GM19240 (cell line): Measurements from ENCODE around the gene SLC46A1.
"Not testable (repeated sequence)": the region's sequence is repeated elsewhere in the genome, so short reads cannot be mapped to it uniquely, and the experiment has no call there.

Experiments used
- DNase-seq: peaks from one replicate; pipeline ENCODE4 v3.0.0; 2011; ENCODE audit warnings: low spot score; ENCODE audit not compliant: insufficient read length

SLC46A1 gene

GRCh38 chr17:28405632-28406472 lies at the start of gene SLC46A1:
Gene SLC46A1 (minus strand): TSS chr17:28406212. CDS start chr17:28406114, 98 bp downstream.
- DNase-seq: no peak

- no peak for DNase-seq
These were observed 43.8 kb upstream of the SLC46A1 start for GRCh38 chr17:28449859-28450258.

GRCh38 chr17:28447396-28447760 lies 41.4 kb upstream of the SLC46A1 start:
- DNase-seq: no peak

GRCh38 chr17:28446716-28447395 lies 40.8 kb upstream of the SLC46A1 start:
- no peak for DNase-seq

GRCh38 chr17:28443901-28444638 lies 38.1 kb upstream of the SLC46A1 start:
- DNase-seq: no peak

GRCh38 chr17:28434326-28434725 lies 28.3 kb upstream of the SLC46A1 start:
- DNase-seq: not testable (repeated sequence)

- no peak for DNase-seq
These were observed 27.7 kb upstream of the SLC46A1 start for GRCh38 chr17:28433721-28434120.

- not testable (repeated sequence) for DNase-seq
These were observed 22.0 kb upstream of the SLC46A1 start for GRCh38 chr17:28427982-28428381.

GRCh38 chr17:28427371-28427770 lies 21.4 kb upstream of the SLC46A1 start:
- no peak for DNase-seq

- no peak for DNase-seq
These were observed 20.1 kb upstream of the SLC46A1 start for GRCh38 chr17:28426081-28426519.

- DNase-seq: no peak
These were observed 19.2 kb upstream of the SLC46A1 start for GRCh38 chr17:28425206-28425605.

GRCh38 chr17:28421787-28422305 lies 15.8 kb upstream of the SLC46A1 start:
- DNase-seq: no peak

- DNase-seq: peak; percentile 33
These were observed 10.8 kb upstream of the SLC46A1 start for GRCh38 chr17:28416703-28417311.

- DNase-seq: no peak
These were observed 9.9 kb upstream of the SLC46A1 start for GRCh38 chr17:28415886-28416285.

- DNase-seq: no peak
These were observed 7.8 kb upstream of the SLC46A1 start for GRCh38 chr17:28413804-28414203.

- no peak for DNase-seq
These were observed 6.1 kb upstream of the SLC46A1 start for GRCh38 chr17:28412099-28412498.

- no peak for DNase-seq
These were observed 1.9 kb upstream of the SLC46A1 start for GRCh38 chr17:28407974-28408306.

- DNase-seq: no peak
These were observed 1.3 kb upstream of the SLC46A1 start for GRCh38 chr17:28407130-28407973.

GRCh38 chr17:28406473-28406814 lies 432 bp upstream of the SLC46A1 start:
- no peak for DNase-seq

GRCh38 chr17:28404812-28405570 lies 1.0 kb downstream of the SLC46A1 start:
- DNase-seq: no peak
